Left renal cortex interstitium (tissue), 4 donors: ENCODE results near the gene LOXHD1. TPM values are rescaled to one million over a fixed set of nuclear protein-coding genes. Genes with fewer than 3 reads are reported as not detected.

ENCODE experiments used
- DNase-seq, 4 donors: peaks; one replicate each; pipeline ENCODE4 v3.0.0-alpha.2; 2013; ENCODE audit warnings: low read depth in 4 of 4, low spot score in 2 of 4, missing footprints in 1 of 4
- polyA plus RNA-seq, 4 donors: library from polyadenylated mRNA; unstranded; fragments of 120-200 nt; gene quantifications; one replicate each; pipeline ENCODE4 v1.2.1, GENCODE V29; 2013; ENCODE audit not compliant: insufficient read length in 4 of 4

Gene LOXHD1
- polyA plus RNA-seq, 4 donors = 0.35 to 1.2 (median 0.63) TPM

- no peak for DNase-seq
These were observed 197.1 kb downstream of the LOXHD1 start for GRCh38 chr18:46459789-46460455.

DNA sequence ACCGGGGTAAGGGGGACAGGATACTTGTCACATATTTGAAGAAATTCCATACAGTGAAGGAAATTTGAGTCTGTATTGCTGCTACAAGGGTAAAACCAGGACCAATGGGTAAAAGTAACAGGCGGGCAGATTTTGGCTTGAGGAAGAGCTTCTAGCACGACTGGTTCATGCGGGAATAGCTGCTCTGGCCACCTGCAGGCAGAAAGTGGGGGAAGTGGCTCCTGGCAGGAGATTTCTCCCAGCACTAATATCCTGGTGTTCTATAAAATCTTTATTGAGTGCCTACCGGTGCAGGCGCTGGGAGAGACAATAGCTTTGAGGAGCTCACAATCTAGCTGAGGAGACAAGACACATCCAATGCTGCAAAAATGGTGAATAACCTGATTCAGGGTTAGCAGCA lies 198.5 kb downstream of the LOXHD1 start:
- no peak for DNase-seq

GRCh38 chr18:46456691-46457090 lies 200.3 kb downstream of the LOXHD1 start:
- DNase-seq = no peak

DNA sequence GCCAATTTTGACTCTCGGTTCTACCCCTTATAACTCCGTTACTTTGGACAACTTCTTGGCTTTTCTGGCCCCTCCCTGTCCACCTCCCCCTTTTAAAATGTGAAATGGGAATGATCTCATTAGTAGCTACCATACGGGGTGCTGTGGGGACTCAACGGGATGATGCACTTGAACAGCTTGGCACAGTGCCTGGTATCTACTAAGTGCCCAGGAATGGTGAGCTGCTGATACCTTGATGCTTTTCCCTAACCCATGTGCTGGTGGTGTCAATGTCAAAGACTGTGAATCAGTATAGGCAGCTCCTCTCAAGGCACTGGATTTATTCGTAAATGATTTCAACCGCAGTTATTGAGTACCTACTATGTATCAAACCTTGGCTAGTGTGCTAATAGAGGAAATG lies 204.2 kb downstream of the LOXHD1 start:
- no peak for DNase-seq

GRCh38 chr18:46449499-46449898 lies 207.5 kb downstream of the LOXHD1 start:
- DNase-seq = no peak

GRCh38 chr18:46449033-46449432 lies 208.0 kb downstream of the LOXHD1 start:
- no peak for DNase-seq

GRCh38 chr18:46448347-46448746 lies 208.7 kb downstream of the LOXHD1 start:
- DNase-seq = no peak

DNA sequence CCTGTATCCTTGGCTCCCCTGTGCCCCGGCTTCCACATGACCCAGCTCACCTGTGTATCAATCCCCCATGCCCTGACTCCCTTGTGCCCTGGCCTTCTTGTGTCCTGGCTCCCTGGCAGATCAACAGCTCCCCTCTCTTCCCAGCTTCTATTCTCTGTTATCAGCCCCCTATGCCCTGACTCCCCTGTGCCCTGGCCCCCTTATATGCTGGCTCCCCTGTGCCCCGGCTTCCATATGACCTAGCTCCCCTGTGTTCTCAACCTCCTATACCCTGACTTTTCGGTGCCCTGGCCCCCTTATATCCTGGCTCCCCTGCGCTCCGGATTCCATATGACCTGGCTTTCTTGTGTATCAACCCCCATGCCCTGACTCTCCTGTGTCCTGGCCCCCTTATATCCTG lies 209.2 kb downstream of the LOXHD1 start:
- DNase-seq = no peak

GRCh38 chr18:46447323-46447722 lies 209.7 kb downstream of the LOXHD1 start:
- DNase-seq = no peak

GRCh38 chr18:46445522-46446313 lies 211.3 kb downstream of the LOXHD1 start:
- DNase-seq = no peak

GRCh38 chr18:46439037-46439436 lies 218.0 kb downstream of the LOXHD1 start:
- DNase-seq = no peak

GRCh38 chr18:46437061-46437460 lies 220.0 kb downstream of the LOXHD1 start:
- no peak for DNase-seq

DNA sequence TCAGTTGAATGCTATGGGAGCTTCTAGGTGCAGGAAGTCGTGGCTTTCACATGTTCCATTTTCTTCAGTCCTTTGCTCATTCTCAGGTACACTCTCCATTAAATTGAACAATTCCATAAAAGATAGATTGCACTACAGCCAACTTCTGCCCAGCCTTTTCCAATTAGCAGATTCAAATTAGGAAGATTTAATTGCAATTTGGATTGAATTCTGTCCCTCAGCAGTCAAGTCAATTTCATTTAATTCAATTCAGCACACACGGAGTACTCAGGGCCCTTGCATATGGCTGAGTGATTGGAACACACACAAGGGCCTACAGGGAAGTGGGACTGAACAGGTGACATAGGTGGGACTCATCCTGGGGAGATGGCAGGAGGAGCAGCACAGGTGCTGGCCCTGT lies 220.4 kb downstream of the LOXHD1 start:
- no peak for DNase-seq

- DNase-seq = no peak
These were observed 222.0 kb downstream of the LOXHD1 start for GRCh38 chr18:46435031-46435430.

DNA sequence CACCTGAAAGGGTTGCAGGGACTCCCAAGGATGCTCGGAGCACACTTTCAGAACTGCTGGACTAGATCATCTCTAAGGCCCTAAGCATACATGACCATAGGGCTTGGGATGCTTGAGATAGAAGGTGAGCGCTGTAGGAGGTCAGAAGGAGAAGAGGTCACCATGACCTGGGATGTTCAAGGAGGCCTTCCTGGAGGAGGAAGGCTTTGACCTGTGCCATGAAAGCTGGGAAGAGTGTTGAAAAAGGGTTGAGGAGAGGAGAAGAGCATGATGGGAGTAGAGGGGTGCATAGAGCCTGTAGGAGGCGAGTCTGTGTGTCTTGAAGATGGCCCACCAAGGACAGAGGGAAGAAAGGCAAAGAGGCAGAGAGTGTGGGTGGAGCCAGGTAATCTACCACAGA lies 222.4 kb downstream of the LOXHD1 start:
- DNase-seq = no peak

GRCh38 chr18:46433121-46433826 lies 223.7 kb downstream of the LOXHD1 start:
- no peak for DNase-seq

DNA sequence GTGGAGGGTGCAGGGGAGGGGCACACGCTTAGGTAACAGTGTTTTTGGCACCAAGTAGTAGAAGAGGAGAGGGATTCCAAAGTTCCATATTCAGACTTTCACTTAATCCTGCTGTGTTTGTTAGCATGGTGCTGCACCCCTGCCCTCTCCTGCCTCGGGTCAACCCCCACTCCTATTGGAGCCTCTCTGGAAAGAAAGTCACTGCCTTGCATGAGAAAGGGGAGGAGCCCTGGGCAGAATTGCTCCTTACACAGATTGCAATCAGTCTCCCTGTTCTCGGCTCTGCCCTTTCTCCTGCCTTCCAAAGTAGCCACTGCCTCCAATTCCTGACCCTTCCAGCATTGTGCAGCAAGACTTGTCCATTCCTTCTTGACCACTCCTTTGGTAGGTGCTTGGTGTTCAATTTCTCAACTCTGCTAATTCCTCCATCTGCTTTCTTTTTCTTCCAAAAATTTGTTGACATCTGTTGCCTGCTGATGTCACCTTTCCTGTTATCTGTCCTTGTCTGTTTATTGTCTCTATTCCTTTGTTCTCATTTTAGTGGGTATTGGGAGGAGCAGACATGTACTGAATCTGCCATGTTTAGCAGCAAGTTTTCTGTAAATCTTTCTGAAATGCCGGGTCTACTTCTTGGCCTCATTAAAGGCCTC lies 225.4 kb downstream of the LOXHD1 start:
- DNase-seq = no peak

DNA sequence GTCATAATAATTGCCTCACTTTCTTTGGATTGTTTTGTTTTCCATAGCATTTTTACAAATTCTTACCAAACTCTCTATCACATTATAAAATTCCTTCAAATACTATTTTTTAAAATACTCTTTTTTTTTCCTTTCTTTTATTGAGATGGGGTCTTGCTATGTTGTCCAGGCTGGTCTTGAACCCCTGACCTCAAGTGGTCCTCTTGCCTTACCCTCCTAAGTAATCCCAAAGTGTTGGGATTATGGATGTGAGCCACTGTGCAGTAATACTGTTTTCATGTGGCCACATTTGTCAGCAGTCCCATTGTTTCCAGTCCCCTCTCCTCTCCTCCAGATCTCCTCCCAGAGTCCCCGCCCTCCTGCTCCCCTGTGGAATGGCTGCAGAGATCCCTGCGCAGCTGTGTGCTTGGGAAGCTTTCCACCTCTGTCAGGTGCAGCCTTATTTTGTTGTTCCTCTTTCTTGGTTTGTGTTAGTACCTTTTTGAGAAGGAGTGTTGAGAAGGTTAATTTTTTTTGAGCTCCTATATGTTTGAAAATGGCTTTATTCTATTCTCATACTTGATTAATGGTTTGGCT lies 227.3 kb downstream of the LOXHD1 start:
- no peak for DNase-seq

DNA sequence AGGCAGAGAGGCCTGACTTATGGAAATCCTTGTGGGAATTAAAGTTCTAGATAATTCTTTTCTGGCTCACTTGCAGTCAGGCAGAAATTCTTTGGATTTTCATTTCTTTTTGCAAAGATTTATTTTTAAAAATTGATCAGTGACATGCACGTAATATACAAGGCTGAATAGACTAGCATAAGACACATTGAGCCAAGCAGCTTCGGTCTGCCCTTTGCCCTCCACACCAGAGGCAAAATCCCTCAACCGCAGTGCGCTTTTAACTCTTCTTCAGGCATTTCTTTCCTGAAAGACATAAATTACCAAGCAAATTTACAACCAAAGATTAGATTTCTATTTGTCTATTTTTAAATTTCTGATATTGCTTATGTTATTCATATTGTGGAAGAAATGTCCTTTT lies 227.9 kb downstream of the LOXHD1 start:
- no peak for DNase-seq

DNA sequence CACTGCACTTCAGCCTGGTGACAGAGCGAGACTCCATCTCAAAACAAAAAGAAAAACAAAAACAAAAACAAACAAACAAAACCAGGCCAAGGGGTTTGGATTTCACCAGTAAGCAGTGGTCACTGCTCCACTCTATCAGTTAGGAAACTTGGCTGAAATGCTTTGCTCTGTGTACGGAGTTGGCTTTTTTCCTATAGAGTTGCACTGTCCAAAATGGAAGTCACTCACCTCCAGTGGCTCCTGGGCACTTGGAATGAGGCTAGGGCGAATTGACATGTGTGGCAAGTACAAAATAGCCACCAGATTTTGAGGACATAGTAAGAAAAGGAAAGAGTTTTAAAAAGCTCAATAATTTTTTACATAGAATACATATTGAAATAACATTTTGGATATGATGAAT lies 228.7 kb downstream of the LOXHD1 start:
- no peak for DNase-seq
